Heart left ventricle (tissue), 16 donors: ENCODE data around the gene SLC35C1. TPM values are rescaled to one million over a fixed set of nuclear protein-coding genes. Genes with fewer than 3 reads are reported as not detected.

ENCODE experiments used
- ATAC-seq, 4 donors: fragments of 200-7000 bp; cut with Tn5 transposase; one replicate each; pipeline ENCODE4 v1.9.1; 2020 to 2022; ENCODE audit warnings: moderate library complexity in 4 of 4, mild to moderate bottlenecking in 3 of 4, moderate number of reproducible peaks in 1 of 4
- DNase-seq, 5 donors: peaks; one replicate each; pipeline ENCODE4 v3.0.0-alpha.2; 2020
- H3K27ac ChIP-seq, 12 donors: fragments of 200-600 bp; sonication (generic) in 4 of 12; one replicate each; pipeline versions ENCODE4 v1.5.0 to v1.8.0; 2016 to 2022; ENCODE audit warnings: mild to moderate bottlenecking in 2 of 12
- H3K27me3 ChIP-seq, 9 donors: fragments of 200-600 bp; sonication (generic) in 2 of 9; one replicate each; pipeline versions ENCODE4 v1.5.1 to v1.8.0; 2016 to 2022; ENCODE audit warnings: mild to moderate bottlenecking in 3 of 9
- H3K36me3 ChIP-seq, 9 donors: fragments of 200-600 bp; sonication (generic) in 2 of 9; one replicate each; pipeline versions ENCODE4 v1.5.0 to v1.8.0; 2018 to 2022; ENCODE audit warnings: mild to moderate bottlenecking in 2 of 9
- H3K4me1 ChIP-seq, 12 donors: fragments of 200-600 bp; sonication (generic) in 4 of 12; one replicate each; pipeline versions ENCODE4 v1.5.0 to v1.8.0; 2016 to 2022; ENCODE audit warnings: mild to moderate bottlenecking in 3 of 12
- H3K4me3 ChIP-seq, 12 donors: fragments of 200-600 bp; sonication (generic) in 4 of 12; one replicate each; pipeline versions ENCODE4 v1.5.0 to v1.8.0; 2017 to 2022; ENCODE audit warnings: mild to moderate bottlenecking in 9 of 12, moderate library complexity in 4 of 12
- H3K9me3 ChIP-seq, 12 donors: fragments of 200-600 bp; sonication (generic) in 4 of 12; one replicate each; pipeline versions ENCODE4 v1.5.0 to v1.8.0; 2016 to 2022; ENCODE audit warnings: mild to moderate bottlenecking in 1 of 12
- CTCF ChIP-seq, 12 donors: fragments of 200-600 bp; sonication (generic) in 4 of 12; IDR thresholded peaks; one replicate each; pipeline versions ENCODE4 v1.5.0 to v1.8.0; 2018 to 2022; ENCODE audit warnings: antibody characterized with exemption in 12 of 12, mild to moderate bottlenecking in 5 of 12
- POLR2A ChIP-seq, 2 donors: fragments of 450-650 bp; IDR thresholded peaks; one replicate each; pipeline ENCODE4 v1.6.1; 2017; ENCODE audit warnings: antibody characterized with exemption in 2 of 2, mild to moderate bottlenecking in 2 of 2, moderate library complexity in 2 of 2
- WGBS, 4 donors: extraction: QIAGEN DNeasy Blood & Tissue Kit in 2 of 4; methylation state at CpG; one replicate each; pipeline versions ENCODE4 v1.1.5 to v1.1.7; 2013 to 2018; 5-methylcytosine and 5-hydroxymethylcytosine counted together
- intact Hi-C, 10 donors: fragments of 100-400 bp; cut with DNase I; formaldehyde crosslinking; loops; one replicate each; pipeline versions ENCODE4 v1.11.1 to v1.14.2; 2022
- polyA plus RNA-seq, 2 donors: library from polyadenylated mRNA; stranded (reverse); fragments of 200-250 nt; gene quantifications; one replicate each; pipeline ENCODE4 v1.2.3, GENCODE V29; 2013
- total RNA-seq, 9 donors: library from RNA; depleted of rRNA in 2 of 9; stranded (reverse); fragments of >200 nt in 2 of 9; fragmentation: NEBNext Ultra II Directional in 3 of 9; extraction: Animal tissue kit (Norgen Biotek cat#: 25700) in 3 of 9; gene quantifications; one replicate each; pipeline versions ENCODE4 v1.1.0 to v1.2.4, GENCODE V29; 2016 to 2023
- donor health status: ischemic (EF 13 %, LVEDD 7.1; RV severe dilation, severe dysfunction).
- donor health status: healthy with polysubstance abuse.
- donor health status: DM: no; HTN: yes; CAD: no.
- donor health status: DM: no; HTN: no; CAD: no.
- donor health status: ischemic (EF 25% LVEDD 6.9; RV normal size, moderate dysfunction).
- donor health status: ischemic (EF 25% LVEDD 5.7; RV mildly dilated, moderate dysfunction).
- donor health status: healthy.
- donor health status: DM: yes; HTN: yes; CAD: no.
- donor health status: ischemic (EF 35%, LVEDD 5.7; RV mildly dilated, moderate dysfunction).
- donor health status: nonischemic (EF 11% LVEDD 7.7; RV severe dilation, severe dysfunction).
- donor health status: DM: yes; HTN: yes; CAD: no.
- donor health status: PGD.
- donor health status: ischemic (EF 29% LVEDD 5.4; RV normal size, mild dysfunction).
- donor health status: nonischemic (EF 23%, LVEDD 6.1; RV moderate dilation, normal function).

Gene SLC35C1
- total and polyA plus RNA-seq, 11 donors, result 5.3 to 21.0 (median 7.8) TPM

GRCh38 chr11:45773786-45774655 lies 30.9 kb upstream of the SLC35C1 start:
- DNase-seq (no peak), ATAC-seq (no peak)
- H3K4me1 ChIP-seq, result peaks cover 0 to 15% (median 4%) of the 10 kb centered on the region in 12 donors
- no peak for TF ChIP-seq CTCF (IDR thresholded peaks at IDR 0.05)
- no peak for TF ChIP-seq POLR2A (IDR thresholded peaks at IDR 0.05)
- intact Hi-C loops, result loop anchor here (2.0 to 10.0 kb wide), 14 partner anchors 107 to 659 kb away; partner anchors contain the start of gene CHST1 (in 3 of the 10)
- no peak overlapping the region for H3K27ac ChIP-seq
- no peaks in the 10 kb centered on the region for H3K27me3 ChIP-seq
- H3K9me3 ChIP-seq, result no peaks in the 10 kb centered on the region
- H3K36me3 ChIP-seq, result no peaks in the 10 kb centered on the region
- no peak overlapping the region for H3K4me3 ChIP-seq
- 80 to 95% (median 89%) methylated on average over 9 to 12 of the region's 12 CpGs for WGBS, 4 donors

GRCh38 chr11:45774786-45775185 lies 30.2 kb upstream of the SLC35C1 start:
- Histone ChIP-seq H3K36me3 (no peaks in the 10 kb centered on the region), H3K4me1 (peaks cover 0 to 15% (median 4%) of the 10 kb centered on the region in 12 donors), H3K9me3 (no peaks in the 10 kb centered on the region), H3K4me3 (no peak overlapping the region), H3K27me3 (no peaks in the 10 kb centered on the region), H3K27ac (no peak overlapping the region)
- DNase-seq, result no peak
- intact Hi-C loops, result loop anchor here (5.0 to 10.0 kb wide), 11 partner anchors 107 to 660 kb away; partner anchors contain the start of gene CHST1 (in 3 of the 10)
- TF ChIP-seq POLR2A (IDR thresholded peaks at IDR 0.05) (no peak), CTCF (IDR thresholded peaks at IDR 0.05) (no peak)
- WGBS, 4 donors, result 86 to 100% (median 93%) methylated on average over 4 of the region's 4 CpGs
- no peak for ATAC-seq

- Histone ChIP-seq H3K27me3 (peaks cover 0 to 3% (median 0%) of the 10 kb centered on the region in 9 donors), H3K4me3 (no peak overlapping the region), H3K4me1 (peaks cover 0 to 11% (median under 1%) of the 10 kb centered on the region in 12 donors), H3K9me3 (no peaks in the 10 kb centered on the region), H3K27ac (no peak overlapping the region), H3K36me3 (no peaks in the 10 kb centered on the region)
- DNase-seq (no peak), ATAC-seq (no peak)
- intact Hi-C loops, result loop anchor here in 5 of 10 donors (10.0 kb wide), 3 partner anchors 233 to 663 kb away; no protein-coding TSS in a partner anchor
- no peak for TF ChIP-seq CTCF (IDR thresholded peaks at IDR 0.05)
- no peak for TF ChIP-seq POLR2A (IDR thresholded peaks at IDR 0.05)
- 77 to 88% (median 87%) methylated on average over 9 of the region's 9 CpGs for WGBS, 4 donors
Measured at GRCh38 chr11:45777127-45777969, 27.6 kb upstream of the SLC35C1 start.
